Transverse colon (tissue), 4 donors: ENCODE data around the gene LEF1. TPM values are rescaled to one million over a fixed set of nuclear protein-coding genes. Genes with fewer than 3 reads are reported as not detected.

Source experiments
- DNase-seq: peaks from one replicate; pipeline ENCODE4 v3.0.0-alpha.2; 2019
- H3K27ac ChIP-seq, 4 donors: fragments of 200-600 bp; sonication (generic); 2 replicates each; pipeline ENCODE4 v1.5.1; 2016 to 2018; ENCODE audit warnings: inconsistent platforms in 4 of 4
- H3K27me3 ChIP-seq: fragments of 200-600 bp; sonication (generic); 2 replicates; pipeline ENCODE4 v1.5.1; 2017; ENCODE audit warnings: inconsistent platforms
- H3K36me3 ChIP-seq, 4 donors: fragments of 200-600 bp; sonication (generic); 2 replicates each; pipeline ENCODE4 v1.5.1; 2017 to 2019; ENCODE audit warnings: inconsistent platforms in 4 of 4
- H3K4me1 ChIP-seq, 4 donors: fragments of 200-600 bp; sonication (generic); 2 replicates each; pipeline ENCODE4 v1.5.1; 2017 to 2020; ENCODE audit warnings: inconsistent platforms in 4 of 4
- H3K4me3 ChIP-seq, 4 donors: fragments of 200-600 bp; sonication (generic); 1 replicate in 1 of 4; 2 replicates in 3 of 4; pipeline versions ENCODE4 v1.5.1 to v1.6.1; 2017 to 2019; ENCODE audit warnings: inconsistent platforms in 4 of 4
- H3K9me3 ChIP-seq, 2 donors: fragments of 200-600 bp; sonication (generic); 2 replicates each; pipeline ENCODE4 v1.5.1; 2017 to 2019; ENCODE audit warnings: inconsistent platforms in 2 of 2
- EP300 ChIP-seq: sonication (generic); formaldehyde crosslinking; IDR thresholded peaks from one replicate; pipeline ENCODE4 v1.6.1; 2017; ENCODE audit warnings: antibody characterized with exemption, low read depth
- POLR2A ChIP-seq: fragments of 450-650 bp; IDR thresholded peaks from one replicate; pipeline ENCODE4 v1.6.1; 2016; ENCODE audit warnings: antibody characterized with exemption, mild to moderate bottlenecking, moderate library complexity
- POLR2AphosphoS5 ChIP-seq, 3 donors: sonication (generic); formaldehyde crosslinking; IDR thresholded peaks; one replicate each; pipeline ENCODE4 v1.6.1; 2016; ENCODE audit warnings: antibody characterized with exemption in 3 of 3
- whole genome bisulfite sequencing, 2 donors: methylation state at CpG; one replicate each; pipeline ENCODE4 v1.1.5; 2018; ENCODE audit warnings: low coverage in 1 of 2; 5-methylcytosine and 5-hydroxymethylcytosine counted together
- in situ Hi-C, 4 donors: fragments of 200-750 bp; cut with MboI; loops; one replicate each; pipeline versions ENCODE4 v1.15.0 to v1.15.1; 2017; ENCODE audit warnings: low sequenced_read_pairs in 3 of 4, low pct_ligation_motif_present in 1 of 4, low pct_unique_long_range_greater_than_20kb in 1 of 4
- intact Hi-C: fragments of 100-400 bp; cut with DNase I; formaldehyde crosslinking; loops from one replicate; pipeline ENCODE4 v1.15.1; 2023; ENCODE audit warnings: low total_unique reads
- total RNA-seq, 4 donors: library from RNA; depleted of rRNA; stranded (reverse); fragments of >200 nt; gene quantifications; one replicate each; pipeline ENCODE4 v1.1.0, GENCODE V29; 2016
- TF ChIP-seq, protein P1 (sequence below), 5 experiments: fragments of 200-600 bp in 3 of 5; fragments of 450-650 bp in 2 of 5; sonication (generic) in 3 of 5; IDR thresholded peaks; 1 replicate in 2 of 5; 2 replicates in 3 of 5; pipeline ENCODE4 v1.5.1; 2016 to 2017; ENCODE audit warnings: antibody characterized with exemption in 5 of 5, inconsistent platforms in 3 of 5, mild to moderate bottlenecking in 2 of 5, moderate library complexity in 1 of 5

The LEF1 gene
- total RNA-seq, 4 donors from 2014 or later, result 1.4 to 29.2 (median 8.7) TPM

DNA sequence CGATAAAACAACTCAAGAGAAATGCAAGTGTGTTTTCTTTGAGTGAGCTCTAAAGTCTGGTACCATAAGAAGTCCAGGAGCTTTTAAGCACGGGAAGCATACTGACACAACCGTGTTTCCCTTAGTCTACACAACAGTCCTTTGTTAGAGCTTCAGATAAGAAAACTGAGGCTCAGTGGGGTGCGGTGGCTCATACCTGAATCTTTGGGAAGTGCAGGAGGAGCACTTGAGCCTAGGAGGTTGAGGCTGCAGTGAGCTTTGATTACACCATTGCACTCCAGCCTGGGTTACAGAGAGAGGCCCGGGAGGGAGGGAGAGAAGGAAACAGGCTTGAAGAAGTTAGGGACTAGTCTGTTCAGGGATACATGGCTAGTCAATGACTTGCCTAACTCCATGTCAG, 21.9 kb downstream of the LEF1 start:
- Histone ChIP-seq H3K4me3 (no peak overlapping the region), H3K4me1 (no peaks in the 10 kb centered on the region), H3K9me3 (no peaks in the 10 kb centered on the region), H3K36me3 (no peaks in the 10 kb centered on the region), H3K27ac (no peak overlapping the region), H3K27me3 (no peaks in the 10 kb centered on the region)
- intact Hi-C loops, result no loop called here
- in situ Hi-C loops, result no loop called here
- TF ChIP-seq, protein P1, sequence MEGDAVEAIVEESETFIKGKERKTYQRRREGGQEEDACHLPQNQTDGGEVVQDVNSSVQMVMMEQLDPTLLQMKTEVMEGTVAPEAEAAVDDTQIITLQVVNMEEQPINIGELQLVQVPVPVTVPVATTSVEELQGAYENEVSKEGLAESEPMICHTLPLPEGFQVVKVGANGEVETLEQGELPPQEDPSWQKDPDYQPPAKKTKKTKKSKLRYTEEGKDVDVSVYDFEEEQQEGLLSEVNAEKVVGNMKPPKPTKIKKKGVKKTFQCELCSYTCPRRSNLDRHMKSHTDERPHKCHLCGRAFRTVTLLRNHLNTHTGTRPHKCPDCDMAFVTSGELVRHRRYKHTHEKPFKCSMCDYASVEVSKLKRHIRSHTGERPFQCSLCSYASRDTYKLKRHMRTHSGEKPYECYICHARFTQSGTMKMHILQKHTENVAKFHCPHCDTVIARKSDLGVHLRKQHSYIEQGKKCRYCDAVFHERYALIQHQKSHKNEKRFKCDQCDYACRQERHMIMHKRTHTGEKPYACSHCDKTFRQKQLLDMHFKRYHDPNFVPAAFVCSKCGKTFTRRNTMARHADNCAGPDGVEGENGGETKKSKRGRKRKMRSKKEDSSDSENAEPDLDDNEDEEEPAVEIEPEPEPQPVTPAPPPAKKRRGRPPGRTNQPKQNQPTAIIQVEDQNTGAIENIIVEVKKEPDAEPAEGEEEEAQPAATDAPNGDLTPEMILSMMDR (IDR thresholded peaks at IDR 0.05), result no peak
- TF ChIP-seq EP300, result no peak
- no peak for TF ChIP-seq POLR2A
- TF ChIP-seq POLR2AphosphoS5 (IDR thresholded peaks at IDR 0.05), result no peak
- no peak for DNase-seq
- WGBS, 2 donors, result 83 to 92% methylated on average over 3 to 5 of the region's 5 CpGs

DNA sequence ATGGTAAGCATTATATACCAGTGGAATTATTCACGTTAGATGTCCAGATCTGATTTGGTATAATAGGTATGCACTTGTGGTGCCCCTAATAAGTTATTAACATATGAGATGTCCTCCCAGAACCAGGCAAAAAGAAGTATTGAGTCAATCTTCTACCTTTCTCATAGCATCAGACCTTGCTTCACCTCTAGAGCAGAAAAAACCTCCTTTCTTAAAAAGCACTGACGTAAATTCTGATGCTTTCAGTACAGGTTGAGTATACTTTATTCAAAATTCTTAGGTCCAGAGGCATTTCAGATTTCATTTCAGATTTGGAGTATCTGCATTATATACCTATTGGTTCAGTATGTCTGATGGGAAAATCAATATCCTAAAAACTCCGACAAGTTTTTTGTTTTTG, 22.4 kb downstream of the LEF1 start:
- in situ Hi-C loops, result no loop called here
- TF ChIP-seq POLR2A (no peak), EP300 (no peak), POLR2AphosphoS5 (IDR thresholded peaks at IDR 0.05) (no peak)
- TF ChIP-seq, protein P1 (IDR thresholded peaks at IDR 0.05), result no peak

DNA sequence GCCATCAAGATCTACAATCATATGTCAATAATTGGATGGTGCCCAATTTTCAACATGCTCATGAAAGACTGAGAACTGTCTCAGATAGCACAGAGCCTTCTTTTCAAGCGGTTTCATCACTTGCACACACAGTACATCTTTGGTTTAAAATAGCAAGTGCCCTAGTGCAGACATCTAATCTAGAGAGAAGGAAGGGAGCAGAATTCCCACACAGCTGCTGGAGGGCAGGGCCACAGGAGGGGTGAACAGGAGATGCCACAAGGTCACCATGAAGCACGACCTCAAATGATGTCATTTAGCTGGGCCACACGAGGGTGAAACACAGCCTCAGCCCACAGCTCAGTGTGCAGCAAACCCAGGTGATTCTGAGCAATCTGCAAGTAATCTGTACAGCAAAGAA, 24.3 kb downstream of the LEF1 start:
- WGBS, 2 donors, result 36 to 74% methylated on average over 2 to 3 of the region's 3 CpGs
- H3K27ac ChIP-seq, result no peak overlapping the region
- H3K4me3 ChIP-seq, result no peak overlapping the region
- in situ Hi-C loops (no loop called here), intact Hi-C loops (no loop called here)
- H3K4me1 ChIP-seq, result no peaks in the 10 kb centered on the region
- H3K27me3 ChIP-seq, result no peaks in the 10 kb centered on the region
- H3K36me3 ChIP-seq, result no peaks in the 10 kb centered on the region
- H3K9me3 ChIP-seq, result no peaks in the 10 kb centered on the region
- DNase-seq, result no peak
- TF ChIP-seq, protein P1 (IDR thresholded peaks at IDR 0.05), result no peak
- no peak for TF ChIP-seq EP300
- TF ChIP-seq POLR2A, result no peak
- no peak for TF ChIP-seq POLR2AphosphoS5 (IDR thresholded peaks at IDR 0.05)

More for the DNA sequence above, 22.4 kb downstream of the LEF1 start:
- Histone ChIP-seq H3K27ac (no peak overlapping the region), H3K4me3 (no peak overlapping the region), H3K27me3 (no peaks in the 10 kb centered on the region), H3K9me3 (no peaks in the 10 kb centered on the region), H3K4me1 (no peaks in the 10 kb centered on the region), H3K36me3 (no peaks in the 10 kb centered on the region)
- no peak for DNase-seq
- WGBS, 2 donors, result 83 to 96% methylated on average over 3 of the region's 3 CpGs
- intact Hi-C loops, result no loop called here

DNA sequence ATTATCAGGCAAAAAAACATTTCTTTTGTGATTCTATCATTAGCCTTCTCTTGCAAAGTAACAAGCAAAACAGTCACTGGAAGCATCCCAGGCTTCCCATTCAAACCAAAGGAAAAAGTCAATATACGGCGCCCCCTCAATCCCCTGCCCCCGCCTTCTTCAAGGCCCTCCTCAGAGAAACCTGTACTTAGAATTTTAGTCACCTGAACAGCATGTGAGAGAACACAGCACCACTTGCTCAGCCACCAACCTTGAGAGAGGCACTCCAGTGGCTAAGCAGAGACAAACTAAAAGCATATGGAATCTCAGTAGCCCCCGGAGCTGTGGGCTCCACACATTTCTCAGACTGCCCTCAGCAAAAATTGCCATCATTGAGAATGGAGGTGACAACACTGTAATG, 25.2 kb downstream of the LEF1 start:
- Histone ChIP-seq H3K9me3 (no peaks in the 10 kb centered on the region), H3K4me1 (no peaks in the 10 kb centered on the region), H3K27me3 (no peaks in the 10 kb centered on the region), H3K27ac (no peak overlapping the region), H3K36me3 (no peaks in the 10 kb centered on the region), H3K4me3 (no peak overlapping the region)
- TF ChIP-seq, protein P1 (IDR thresholded peaks at IDR 0.05), result no peak
- TF ChIP-seq EP300 (no peak), POLR2A (no peak), POLR2AphosphoS5 (IDR thresholded peaks at IDR 0.05) (no peak)
- DNase-seq, result no peak
- 83% methylated on average over 4 of the region's 4 CpGs; no CpG with 5 or more reads in 1 of the 2 donors for WGBS, 2 donors
- intact Hi-C loops, result no loop called here
- in situ Hi-C loops, result no loop called here
